Osteoblast (primary cell): ENCODE data around the gene FAM162A. TPM values are rescaled to one million over a fixed set of nuclear protein-coding genes. Genes with fewer than 3 reads are reported as not detected.

Experiments
- DNase-seq: peaks from one replicate; pipeline ENCODE4 v3.0.0; 2011; ENCODE audit warnings: low spot score, mixed read lengths; ENCODE audit not compliant: insufficient read length; ENCODE audit errors: missing footprints
- H2AFZ ChIP-seq: 2 replicates; pipeline ENCODE4 v1.6.0; 2011; ENCODE audit warnings: mild to moderate bottlenecking, low read length
- H3K27ac ChIP-seq: 2 replicates; pipeline ENCODE4 v1.5.1; 2011; ENCODE audit warnings: mild to moderate bottlenecking, low read depth, low read length, moderate library complexity
- H3K27me3 ChIP-seq: 2 replicates; pipeline ENCODE4 v1.6.0; 2012; ENCODE audit warnings: mild to moderate bottlenecking, control low read depth, inconsistent platforms, low read length, moderate library complexity; ENCODE audit not compliant: insufficient read depth
- H3K36me3 ChIP-seq: 2 replicates; pipeline ENCODE4 v1.5.1; 2011; ENCODE audit warnings: mild to moderate bottlenecking, low read length, control low read depth, moderate library complexity; ENCODE audit not compliant: insufficient read depth
- H3K4me1 ChIP-seq: 2 replicates; pipeline ENCODE4 v1.5.1; 2011; ENCODE audit warnings: mild to moderate bottlenecking, low read length, control low read depth, moderate library complexity; ENCODE audit not compliant: insufficient read depth
- H3K4me2 ChIP-seq: 2 replicates; pipeline ENCODE4 v1.6.0; 2011; ENCODE audit warnings: mild to moderate bottlenecking, low read length; ENCODE audit not compliant: insufficient read depth
- H3K4me3 ChIP-seq: fragments of 200-600 bp; sonication (generic); 3 replicates; pipeline ENCODE4 v1.5.1; 2012; ENCODE audit warnings: mild to moderate bottlenecking, low read length, inconsistent platforms; ENCODE audit not compliant: insufficient read depth
- H3K79me2 ChIP-seq: 2 replicates; pipeline ENCODE4 v1.6.0; 2012; ENCODE audit warnings: mild to moderate bottlenecking, low read length, control low read depth, inconsistent platforms; ENCODE audit not compliant: insufficient read depth
- H3K9me3 ChIP-seq: 2 replicates; pipeline ENCODE4 v1.5.1; 2011; ENCODE audit warnings: low read depth, low read length, control low read depth
- H4K20me1 ChIP-seq: 2 replicates; pipeline ENCODE4 v1.6.0; 2012; ENCODE audit warnings: mild to moderate bottlenecking, low read length, control low read depth; ENCODE audit not compliant: insufficient read depth
- total RNA-seq: library from RNA; depleted of rRNA; stranded (reverse); fragments of >200 nt; gene quantifications from 2 replicates; pipeline ENCODE4 v1.2.3, GENCODE V29; 2012
- TF ChIP-seq, protein P1 (sequence below): IDR thresholded peaks from 2 replicates; pipeline ENCODE4 v1.5.1; 2011; ENCODE audit warnings: mild to moderate bottlenecking, low read depth, low read length, moderate library complexity; ENCODE audit errors: extremely low read depth

Gene FAM162A
- total RNA-seq, 1 donor: 6.5 TPM

DNA sequence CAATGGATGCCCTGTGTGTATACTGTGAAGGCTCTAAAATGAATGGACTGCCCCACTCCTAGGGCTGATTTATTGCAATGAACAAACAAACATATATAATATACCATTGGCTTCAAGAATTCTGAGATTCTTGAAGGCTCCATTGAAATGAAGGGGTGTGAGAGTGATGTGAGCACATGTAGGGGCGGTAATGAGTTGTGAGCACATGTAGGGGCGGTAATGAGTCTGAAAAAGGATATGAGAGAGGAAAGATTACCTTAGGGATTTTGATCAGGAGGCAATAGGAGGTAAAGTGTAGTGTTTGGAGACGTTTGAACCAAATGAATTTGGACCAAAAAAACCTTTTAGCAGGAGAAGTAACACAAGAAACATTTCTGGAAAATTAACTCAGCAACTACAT, 3.7 kb downstream of the FAM162A start:
- no peak overlapping the region for H3K27ac ChIP-seq
- no peak overlapping the region for H2AFZ ChIP-seq
- no peaks in the 10 kb centered on the region for H3K9me3 ChIP-seq
- no peaks in the 10 kb centered on the region for H3K27me3 ChIP-seq
- TF ChIP-seq, protein P1, sequence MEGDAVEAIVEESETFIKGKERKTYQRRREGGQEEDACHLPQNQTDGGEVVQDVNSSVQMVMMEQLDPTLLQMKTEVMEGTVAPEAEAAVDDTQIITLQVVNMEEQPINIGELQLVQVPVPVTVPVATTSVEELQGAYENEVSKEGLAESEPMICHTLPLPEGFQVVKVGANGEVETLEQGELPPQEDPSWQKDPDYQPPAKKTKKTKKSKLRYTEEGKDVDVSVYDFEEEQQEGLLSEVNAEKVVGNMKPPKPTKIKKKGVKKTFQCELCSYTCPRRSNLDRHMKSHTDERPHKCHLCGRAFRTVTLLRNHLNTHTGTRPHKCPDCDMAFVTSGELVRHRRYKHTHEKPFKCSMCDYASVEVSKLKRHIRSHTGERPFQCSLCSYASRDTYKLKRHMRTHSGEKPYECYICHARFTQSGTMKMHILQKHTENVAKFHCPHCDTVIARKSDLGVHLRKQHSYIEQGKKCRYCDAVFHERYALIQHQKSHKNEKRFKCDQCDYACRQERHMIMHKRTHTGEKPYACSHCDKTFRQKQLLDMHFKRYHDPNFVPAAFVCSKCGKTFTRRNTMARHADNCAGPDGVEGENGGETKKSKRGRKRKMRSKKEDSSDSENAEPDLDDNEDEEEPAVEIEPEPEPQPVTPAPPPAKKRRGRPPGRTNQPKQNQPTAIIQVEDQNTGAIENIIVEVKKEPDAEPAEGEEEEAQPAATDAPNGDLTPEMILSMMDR: no peak
- DNase-seq: no peak
- H3K4me2 ChIP-seq: no peak overlapping the region
- H3K4me3 ChIP-seq: no peak overlapping the region
- no peaks in the 10 kb centered on the region for H3K36me3 ChIP-seq
- H3K79me2 ChIP-seq: peaks cover 5% of the 10 kb centered on the region
- H3K4me1 ChIP-seq: peaks cover 13% of the 10 kb centered on the region
- no peaks in the 10 kb centered on the region for H4K20me1 ChIP-seq

GRCh38 chr3:122389197-122389596, 5.2 kb downstream of the FAM162A start:
- no peak overlapping the region for H2AFZ ChIP-seq
- H4K20me1 ChIP-seq: no peaks in the 10 kb centered on the region
- H3K4me3 ChIP-seq: no peak overlapping the region
- no peaks in the 10 kb centered on the region for H3K9me3 ChIP-seq
- no peaks in the 10 kb centered on the region for H3K36me3 ChIP-seq
- TF ChIP-seq, protein P1: no peak
- no peak for DNase-seq
- no peak overlapping the region for H3K4me2 ChIP-seq
- H3K27me3 ChIP-seq: no peaks in the 10 kb centered on the region
- no peak overlapping the region for H3K27ac ChIP-seq
- peaks cover 7% of the 10 kb centered on the region for H3K4me1 ChIP-seq
- no peaks in the 10 kb centered on the region for H3K79me2 ChIP-seq

DNA sequence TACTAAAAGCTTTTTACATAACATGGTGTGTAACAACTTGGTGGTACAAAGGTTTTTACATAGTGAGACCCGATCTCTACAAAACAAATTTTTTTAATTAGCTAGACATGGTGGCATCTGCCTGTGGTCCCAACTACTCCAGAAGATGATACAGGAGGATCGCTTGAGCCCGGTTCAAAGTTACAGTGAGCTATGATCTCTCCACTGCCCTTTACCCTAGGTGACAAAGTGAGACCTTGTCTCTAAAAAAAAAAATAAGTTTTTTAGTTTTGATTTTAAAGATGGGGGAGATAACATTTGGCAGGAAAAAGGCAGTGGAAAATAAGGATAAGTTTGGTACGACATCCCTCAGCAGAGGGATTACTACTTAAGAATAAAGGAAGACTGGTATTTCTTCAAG, 5.9 kb downstream of the FAM162A start:
- H3K9me3 ChIP-seq: no peaks in the 10 kb centered on the region
- no peak overlapping the region for H3K4me3 ChIP-seq
- no peak overlapping the region for H3K27ac ChIP-seq
- no peaks in the 10 kb centered on the region for H4K20me1 ChIP-seq
- H3K4me2 ChIP-seq: no peak overlapping the region
- no peaks in the 10 kb centered on the region for H3K27me3 ChIP-seq
- TF ChIP-seq, protein P1: no peak
- H2AFZ ChIP-seq: no peak overlapping the region
- no peaks in the 10 kb centered on the region for H3K79me2 ChIP-seq
- no peaks in the 10 kb centered on the region for H3K36me3 ChIP-seq
- H3K4me1 ChIP-seq: peaks cover 3% of the 10 kb centered on the region
- DNase-seq: no peak

DNA sequence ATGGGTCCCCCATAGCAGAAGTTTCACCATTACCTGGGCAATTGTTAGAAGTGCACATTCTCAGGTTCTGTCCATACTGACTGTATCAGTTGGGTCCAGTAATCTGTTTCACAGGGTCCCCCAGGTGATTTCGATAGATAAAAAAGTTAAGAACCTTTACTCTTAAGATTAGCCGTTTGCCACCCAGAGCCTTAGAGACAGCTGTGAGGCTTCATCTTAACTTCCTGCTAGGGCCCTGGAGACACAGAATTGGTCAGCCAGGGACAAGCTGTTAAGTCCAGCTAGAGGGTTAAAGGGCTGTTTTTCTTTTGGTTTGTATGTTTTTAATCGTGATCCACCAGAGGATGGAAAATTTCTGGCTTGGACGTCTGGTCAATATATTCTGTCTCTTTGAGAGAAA, 6.7 kb downstream of the FAM162A start:
- no peak for DNase-seq
- H3K79me2 ChIP-seq: no peaks in the 10 kb centered on the region
- no peaks in the 10 kb centered on the region for H3K27me3 ChIP-seq
- H3K4me3 ChIP-seq: no peak overlapping the region
- no peaks in the 10 kb centered on the region for H4K20me1 ChIP-seq
- no peaks in the 10 kb centered on the region for H3K9me3 ChIP-seq
- no peak overlapping the region for H3K4me2 ChIP-seq
- TF ChIP-seq, protein P1: no peak
- H2AFZ ChIP-seq: no peak overlapping the region
- H3K36me3 ChIP-seq: no peaks in the 10 kb centered on the region
- peaks cover 3% of the 10 kb centered on the region for H3K4me1 ChIP-seq
- no peak overlapping the region for H3K27ac ChIP-seq
